Smooth muscle cell (in vitro differentiated cells): ENCODE results near the gene SMYD3. TPM values are rescaled to one million over a fixed set of nuclear protein-coding genes. Genes with fewer than 3 reads are reported as not detected.

Experiments
- DNase-seq: peaks from one replicate; lab custom pipeline; 2025; ENCODE audit not compliant: unreplicated experiment; lab: John Stamatoyannopoulos, UW
- H2AFZ ChIP-seq: fragments of 200-600 bp; sonication (generic); 2 replicates; pipeline ENCODE4 v1.6.0; 2016; ENCODE audit warnings: antibody characterized with exemption, low read depth, mild to moderate bottlenecking
- H3F3A ChIP-seq: fragments of 200-600 bp; sonication (generic); 2 replicates; pipeline ENCODE4 v1.6.0; 2017; ENCODE audit warnings: antibody characterized with exemption, low read depth
- H3K27ac ChIP-seq: fragments of 200-600 bp; sonication (generic); 2 replicates; pipeline ENCODE4 v1.5.1; 2016; ENCODE audit warnings: low read depth, mild to moderate bottlenecking
- H3K27me3 ChIP-seq: fragments of 200-600 bp; sonication (generic); 2 replicates; pipeline ENCODE4 v1.6.1; 2016; ENCODE audit warnings: low read depth, mild to moderate bottlenecking
- H3K36me3 ChIP-seq: fragments of 200-600 bp; sonication (generic); 2 replicates; pipeline ENCODE4 v1.5.1; 2016; ENCODE audit warnings: low read depth
- H3K4me1 ChIP-seq: fragments of 200-600 bp; sonication (generic); 2 replicates; pipeline ENCODE4 v1.5.1; 2016; ENCODE audit warnings: low read depth
- H3K4me2 ChIP-seq: fragments of 200-600 bp; sonication (generic); 2 replicates; pipeline ENCODE4 v1.6.0; 2016; ENCODE audit warnings: mild to moderate bottlenecking
- H3K4me3 ChIP-seq: fragments of 200-600 bp; sonication (generic); 2 replicates; pipeline ENCODE4 v1.5.1; 2016; ENCODE audit warnings: mild to moderate bottlenecking
- H3K79me2 ChIP-seq: fragments of 200-600 bp; sonication (generic); 2 replicates; pipeline ENCODE4 v1.6.0; 2016; ENCODE audit warnings: low read depth, mild to moderate bottlenecking
- H3K9ac ChIP-seq: fragments of 200-600 bp; sonication (generic); 2 replicates; pipeline ENCODE4 v1.6.0; 2016; ENCODE audit warnings: low read depth
- H3K9me3 ChIP-seq: fragments of 200-600 bp; sonication (generic); replicated peaks from 2 replicates; pipeline ENCODE4 v1.5.1; 2016; ENCODE audit warnings: low read depth
- H4K20me1 ChIP-seq: fragments of 200-600 bp; sonication (generic); 2 replicates; pipeline ENCODE4 v1.6.0; 2016; ENCODE audit warnings: low read depth
- WGBS: methylation state at CpG from one replicate; pipeline ENCODE4 v1.1.7; 2016; ENCODE audit warnings: low lambda C conversion rate; 5-methylcytosine and 5-hydroxymethylcytosine counted together
- polyA plus RNA-seq: library from polyadenylated mRNA; unstranded; fragments of >200 nt; fragmentation: Nextera tagmentation; extraction: Ambion mirVana; gene quantifications from 2 replicates; pipeline ENCODE4 v1.2.1, GENCODE V29; 2016
- total RNA-seq: library from RNA; depleted of rRNA; stranded (reverse); fragments of >200 nt; gene quantifications from 2 replicates; pipeline ENCODE4 v1.2.3, GENCODE V29; 2014
- TF ChIP-seq, protein P1 (sequence below): fragments of 200-600 bp; sonication (generic); IDR thresholded peaks from 2 replicates; pipeline ENCODE4 v1.5.1; 2017; ENCODE audit warnings: borderline replicate concordance, mild to moderate bottlenecking, antibody characterized with exemption; ENCODE audit not compliant: insufficient read depth, poor library complexity, severe bottlenecking

The SMYD3 gene
- total and polyA plus RNA-seq, 2 experiments from 2014 or later, result 162 to 301 TPM

DNA sequence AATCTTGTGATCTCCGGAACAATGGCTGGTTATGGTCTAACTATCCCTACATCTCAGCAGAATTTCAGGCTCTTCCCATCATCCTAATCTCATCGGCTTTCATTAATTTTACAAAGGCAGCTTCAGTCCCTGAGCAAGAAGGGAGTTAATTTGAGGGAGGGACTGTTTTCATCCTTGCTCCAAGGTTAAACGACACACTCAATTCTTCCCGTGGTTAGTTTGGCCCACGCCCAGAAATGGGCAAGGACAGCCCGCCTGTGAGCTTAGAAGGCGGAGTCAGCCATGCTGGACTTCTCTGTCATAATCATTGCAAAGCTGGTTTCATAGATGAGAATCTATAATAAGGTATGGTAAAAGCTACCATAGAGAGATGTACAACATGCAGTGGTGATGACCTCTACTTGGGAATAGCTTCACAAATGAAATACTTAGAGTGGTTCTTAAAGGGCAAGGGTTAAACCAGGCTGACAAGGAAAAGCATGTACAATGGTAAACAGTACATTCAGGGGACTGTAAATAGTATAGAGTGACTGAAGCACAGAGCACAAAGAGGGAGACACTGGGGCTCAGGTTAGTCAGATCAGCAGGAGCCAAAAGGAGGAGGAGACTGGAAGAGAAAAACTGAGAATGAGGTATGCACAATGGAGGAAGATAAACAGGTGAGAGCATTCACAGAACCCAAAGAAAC, 108.8 kb downstream of the SMYD3 start:
- Histone ChIP-seq H4K20me1 (peaks cover 11% of the 10 kb centered on the region), H3K27me3 (no peaks in the 10 kb centered on the region), H3K27ac (no peak overlapping the region), H3K4me1 (no peaks in the 10 kb centered on the region), H3K4me3 (no peak overlapping the region), H3F3A (no peaks in the 10 kb centered on the region), H3K36me3 (no peaks in the 10 kb centered on the region), H3K4me2 (no peak overlapping the region), H2AFZ (no peak overlapping the region), H3K9me3 (no peaks in the 10 kb centered on the region), H3K79me2 (no peaks in the 10 kb centered on the region), H3K9ac (no peak overlapping the region)
- no peak for DNase-seq
- 82% methylated on average over 7 of the region's 7 CpGs for WGBS
- TF ChIP-seq, protein P1, sequence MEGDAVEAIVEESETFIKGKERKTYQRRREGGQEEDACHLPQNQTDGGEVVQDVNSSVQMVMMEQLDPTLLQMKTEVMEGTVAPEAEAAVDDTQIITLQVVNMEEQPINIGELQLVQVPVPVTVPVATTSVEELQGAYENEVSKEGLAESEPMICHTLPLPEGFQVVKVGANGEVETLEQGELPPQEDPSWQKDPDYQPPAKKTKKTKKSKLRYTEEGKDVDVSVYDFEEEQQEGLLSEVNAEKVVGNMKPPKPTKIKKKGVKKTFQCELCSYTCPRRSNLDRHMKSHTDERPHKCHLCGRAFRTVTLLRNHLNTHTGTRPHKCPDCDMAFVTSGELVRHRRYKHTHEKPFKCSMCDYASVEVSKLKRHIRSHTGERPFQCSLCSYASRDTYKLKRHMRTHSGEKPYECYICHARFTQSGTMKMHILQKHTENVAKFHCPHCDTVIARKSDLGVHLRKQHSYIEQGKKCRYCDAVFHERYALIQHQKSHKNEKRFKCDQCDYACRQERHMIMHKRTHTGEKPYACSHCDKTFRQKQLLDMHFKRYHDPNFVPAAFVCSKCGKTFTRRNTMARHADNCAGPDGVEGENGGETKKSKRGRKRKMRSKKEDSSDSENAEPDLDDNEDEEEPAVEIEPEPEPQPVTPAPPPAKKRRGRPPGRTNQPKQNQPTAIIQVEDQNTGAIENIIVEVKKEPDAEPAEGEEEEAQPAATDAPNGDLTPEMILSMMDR, result no peak

DNA sequence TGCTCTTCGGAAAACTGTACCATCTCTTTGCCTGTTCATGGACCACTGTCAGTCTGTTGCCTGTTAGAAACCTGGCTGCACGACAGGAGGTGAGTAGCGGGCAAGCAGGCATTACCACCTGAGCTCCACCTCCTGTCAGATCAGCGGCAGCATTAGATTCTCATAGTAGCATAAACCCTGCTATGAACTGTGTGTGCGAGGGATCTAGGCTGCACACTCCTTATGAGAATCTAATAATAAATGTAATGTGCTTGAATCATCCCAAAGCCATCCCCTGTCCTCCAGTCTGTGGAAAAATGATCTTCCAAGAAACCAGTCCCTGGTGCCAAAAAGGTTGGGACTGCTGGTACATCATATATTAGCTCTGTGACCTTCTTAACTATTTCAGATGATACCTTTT, 110.0 kb downstream of the SMYD3 start:
- Histone ChIP-seq H3K4me1 (no peaks in the 10 kb centered on the region), H3K79me2 (no peaks in the 10 kb centered on the region), H4K20me1 (no peaks in the 10 kb centered on the region), H3K9ac (no peak overlapping the region), H3K4me2 (no peak overlapping the region), H3K9me3 (no peaks in the 10 kb centered on the region), H3F3A (no peaks in the 10 kb centered on the region), H2AFZ (no peak overlapping the region), H3K4me3 (no peak overlapping the region), H3K36me3 (no peaks in the 10 kb centered on the region), H3K27me3 (no peaks in the 10 kb centered on the region), H3K27ac (no peak overlapping the region)
- 96% methylated on average over 5 of the region's 5 CpGs for WGBS
- no peak for DNase-seq
- TF ChIP-seq, protein P1, result no peak

DNA sequence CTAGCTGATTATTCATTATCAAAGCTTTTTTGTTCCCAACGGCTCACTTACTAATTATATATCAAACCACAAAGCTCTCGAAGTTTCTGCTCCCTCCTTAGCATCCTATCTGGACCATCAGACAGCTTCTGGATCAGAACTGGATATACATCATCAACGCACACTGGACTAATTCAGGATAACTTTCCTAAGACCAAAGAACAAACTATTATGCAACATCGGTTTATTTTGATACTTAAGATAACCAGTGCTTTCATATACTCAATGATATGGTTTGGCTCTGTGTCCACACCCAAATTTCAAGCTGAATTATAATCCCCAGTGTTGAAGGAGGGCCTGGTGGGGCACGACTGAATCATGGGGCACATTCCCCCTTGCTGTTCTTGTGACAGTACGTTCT, 110.8 kb downstream of the SMYD3 start:
- Histone ChIP-seq H3K79me2 (no peaks in the 10 kb centered on the region), H3K36me3 (no peaks in the 10 kb centered on the region), H3K4me3 (no peak overlapping the region), H3K27ac (no peak overlapping the region), H3K9ac (no peak overlapping the region), H2AFZ (no peak overlapping the region), H3F3A (no peaks in the 10 kb centered on the region), H3K27me3 (no peaks in the 10 kb centered on the region), H3K4me1 (no peaks in the 10 kb centered on the region), H3K4me2 (no peak overlapping the region), H4K20me1 (no peaks in the 10 kb centered on the region), H3K9me3 (peaks cover 5% of the 10 kb centered on the region)
- DNase-seq, result no peak
- WGBS, result 96% methylated on average over 6 of the region's 6 CpGs
- TF ChIP-seq, protein P1, result no peak

DNA sequence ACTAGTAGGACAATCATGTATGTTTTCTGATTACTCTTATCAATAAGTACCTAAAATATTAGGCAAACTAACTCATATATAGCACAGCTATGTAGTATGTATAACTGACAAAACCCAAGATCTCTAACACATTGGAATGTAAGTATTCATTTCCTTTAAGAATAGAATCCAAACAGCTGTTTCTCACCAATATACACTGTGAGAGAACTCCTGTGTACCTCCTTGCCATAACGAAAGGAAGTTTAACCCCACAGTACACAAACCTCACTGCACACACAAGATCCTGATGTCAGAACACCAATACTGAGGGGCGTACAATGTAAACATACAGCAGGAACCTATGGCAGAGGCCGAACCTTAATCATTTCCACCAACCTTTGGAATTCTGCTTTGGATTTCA, 113.0 kb downstream of the SMYD3 start:
- Histone ChIP-seq H4K20me1 (no peaks in the 10 kb centered on the region), H3K27ac (no peak overlapping the region), H3K36me3 (no peaks in the 10 kb centered on the region), H3K9ac (no peak overlapping the region), H3K4me2 (no peak overlapping the region), H2AFZ (no peak overlapping the region), H3K4me1 (no peaks in the 10 kb centered on the region), H3K9me3 (peaks cover 5% of the 10 kb centered on the region), H3K4me3 (no peak overlapping the region), H3K79me2 (no peaks in the 10 kb centered on the region), H3K27me3 (no peaks in the 10 kb centered on the region), H3F3A (no peaks in the 10 kb centered on the region)
- TF ChIP-seq, protein P1, result no peak
- WGBS, result 94% methylated on average over 3 of the region's 3 CpGs
- no peak for DNase-seq
